ENCODE results near the gene LRIG2.
"Not testable (repeated sequence)": the region's sequence is repeated elsewhere in the genome, so short reads cannot be mapped to it uniquely, and the experiment has no call there.

Gene LRIG2

DNA sequence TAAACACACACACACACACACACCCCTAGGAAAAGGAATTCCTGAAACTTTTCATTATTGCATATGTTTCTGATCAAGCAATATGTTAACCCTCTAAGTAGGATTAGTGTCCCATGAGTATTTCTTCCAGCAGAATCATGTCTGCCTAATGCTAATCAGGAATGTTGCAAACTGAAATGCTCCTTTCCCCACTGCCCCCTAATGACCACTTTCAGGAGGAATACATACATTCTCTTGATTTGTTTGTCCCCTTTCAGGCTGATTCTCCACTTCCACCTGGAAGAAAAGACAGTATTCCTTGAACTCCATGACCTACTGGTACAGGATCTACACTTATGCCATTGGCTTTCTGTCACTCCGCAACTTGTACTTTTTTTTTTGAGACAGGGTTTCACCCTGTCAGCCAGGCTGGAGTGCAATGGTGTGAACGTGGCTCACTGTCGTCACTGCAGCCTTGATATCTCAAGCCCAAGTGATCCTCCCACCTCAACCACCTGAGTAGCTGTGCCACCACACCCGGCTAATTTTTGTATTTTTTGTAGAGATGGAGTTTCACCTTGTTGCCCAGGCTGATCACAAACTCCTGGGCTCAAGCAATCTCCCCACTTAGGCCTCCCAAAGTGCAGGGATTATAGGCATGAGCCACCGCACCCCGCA lies 56.7 kb downstream of the LRIG2 start:
- no peak for DNase-seq (ENCODE audit: low spot score)

DNA sequence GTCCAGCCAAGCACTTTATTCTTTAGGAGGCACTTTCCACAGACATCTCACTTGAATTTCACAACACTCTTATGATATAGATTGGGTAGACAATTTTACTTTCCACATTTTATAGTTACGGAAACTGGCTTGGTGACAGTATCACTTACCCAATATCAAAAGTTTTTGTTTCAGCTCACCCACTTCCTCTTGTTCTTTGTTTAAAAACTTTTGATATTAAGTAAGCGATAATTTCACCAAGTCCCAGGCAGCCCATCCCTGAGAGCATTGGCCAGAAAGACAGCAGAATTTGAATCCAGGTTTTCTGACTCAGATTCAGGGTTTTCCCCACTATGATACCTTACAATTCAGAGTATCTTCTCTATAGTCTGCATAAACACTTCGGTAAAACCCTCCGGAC lies 60.0 kb downstream of the LRIG2 start:
- no peak for DNase-seq (ENCODE audit: low spot score)

DNA sequence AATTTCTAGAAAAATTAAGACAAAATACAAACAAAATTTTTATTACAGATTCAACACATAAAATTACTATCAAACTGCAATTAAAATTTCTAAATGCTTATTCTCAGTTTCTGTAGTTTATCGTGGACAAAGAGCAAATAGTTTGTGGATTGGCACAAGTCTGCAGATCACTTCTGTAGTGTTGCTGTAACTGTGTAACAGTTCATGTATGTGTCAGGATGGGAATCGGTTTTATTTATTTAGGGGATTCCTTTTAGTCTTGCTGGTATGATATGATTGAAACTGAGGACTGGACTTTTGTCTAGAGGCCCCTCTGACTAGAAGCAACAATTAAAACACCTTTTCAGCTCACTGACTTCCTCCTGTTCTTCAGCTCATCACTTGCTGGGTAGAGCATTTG lies 60.8 kb downstream of the LRIG2 start:
- DNase-seq (ENCODE audit: low spot score), result no peak

DNA sequence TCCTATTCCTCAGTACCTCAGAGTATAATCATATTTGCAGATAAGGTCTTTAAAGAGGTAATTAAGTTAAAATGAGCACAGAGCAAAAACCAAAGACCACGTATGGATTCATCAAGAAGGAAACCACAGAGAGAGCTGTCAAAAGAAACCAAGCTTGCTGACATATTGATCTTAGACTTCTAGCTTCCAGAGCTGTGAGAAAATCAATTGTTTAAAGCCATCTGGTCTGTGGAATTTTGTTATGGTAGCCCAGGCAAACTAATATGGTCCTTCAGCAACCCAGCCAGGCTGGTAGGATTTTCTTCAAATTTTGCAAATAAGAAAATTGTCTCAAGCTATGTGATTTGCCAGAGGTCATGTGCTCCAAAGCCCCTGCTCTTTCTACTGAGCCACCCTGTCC lies 62.5 kb downstream of the LRIG2 start:
- no peak for DNase-seq (ENCODE audit: low spot score)

DNA sequence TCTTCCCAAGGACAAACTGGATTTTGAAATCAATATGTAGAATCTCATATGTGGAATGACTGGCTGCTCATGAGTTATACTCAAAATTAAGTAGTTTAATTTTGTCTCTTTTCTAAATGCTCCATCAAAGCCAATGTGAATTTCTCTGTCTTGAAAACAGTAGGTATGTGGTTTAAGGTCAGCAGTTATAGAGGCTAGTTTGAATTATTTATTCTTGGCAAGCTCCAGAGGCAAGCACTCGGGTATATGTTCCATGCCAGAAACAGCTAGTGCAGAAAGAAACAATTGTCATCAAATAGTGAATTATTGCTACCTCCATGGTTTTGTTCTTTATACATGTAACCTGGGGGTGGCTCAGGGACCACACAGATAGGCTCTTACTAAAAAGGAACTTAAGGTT lies 63.5 kb downstream of the LRIG2 start:
- no peak for DNase-seq (ENCODE audit: low spot score)

DNA sequence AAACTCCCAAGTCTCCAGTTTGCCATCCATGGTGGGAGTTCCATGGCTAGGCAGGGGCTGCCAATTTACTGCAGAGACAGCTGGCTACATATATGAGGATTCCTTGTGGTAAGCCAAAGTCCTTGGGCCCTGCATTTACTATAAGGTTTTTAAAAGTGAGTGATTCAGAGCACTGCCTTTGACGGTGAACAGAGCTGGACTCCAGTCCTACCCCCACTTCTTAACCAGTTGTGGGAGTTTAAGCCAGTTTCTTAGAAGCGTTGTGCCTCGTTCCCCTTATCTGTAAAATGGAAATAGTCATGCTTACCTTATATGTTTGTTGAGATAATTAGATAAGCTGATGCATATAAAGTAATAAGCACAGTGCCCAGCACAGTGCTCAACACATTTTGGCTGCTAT lies 64.6 kb downstream of the LRIG2 start:
- DNase-seq (ENCODE audit: low spot score), result no peak

DNA sequence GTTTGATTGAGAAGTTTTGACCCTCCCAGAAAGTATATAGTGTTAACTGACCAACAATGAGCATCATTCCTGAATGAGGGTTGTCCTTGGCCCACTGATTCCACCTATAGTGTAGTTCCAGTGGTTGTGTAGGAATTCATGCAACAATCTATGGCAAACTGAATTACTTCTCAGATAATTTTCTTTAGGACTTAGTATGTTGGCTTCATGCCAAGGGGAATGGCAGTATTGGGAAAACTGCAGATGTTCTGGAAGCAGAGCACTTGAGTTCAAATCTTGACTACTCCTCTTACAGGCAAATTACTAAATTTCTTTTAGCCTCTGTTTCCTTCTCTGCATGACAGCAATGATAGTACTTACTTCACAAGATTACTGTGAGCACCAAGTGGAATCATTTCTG lies 65.8 kb downstream of the LRIG2 start:
- DNase-seq (ENCODE audit: low spot score), result no peak

DNA sequence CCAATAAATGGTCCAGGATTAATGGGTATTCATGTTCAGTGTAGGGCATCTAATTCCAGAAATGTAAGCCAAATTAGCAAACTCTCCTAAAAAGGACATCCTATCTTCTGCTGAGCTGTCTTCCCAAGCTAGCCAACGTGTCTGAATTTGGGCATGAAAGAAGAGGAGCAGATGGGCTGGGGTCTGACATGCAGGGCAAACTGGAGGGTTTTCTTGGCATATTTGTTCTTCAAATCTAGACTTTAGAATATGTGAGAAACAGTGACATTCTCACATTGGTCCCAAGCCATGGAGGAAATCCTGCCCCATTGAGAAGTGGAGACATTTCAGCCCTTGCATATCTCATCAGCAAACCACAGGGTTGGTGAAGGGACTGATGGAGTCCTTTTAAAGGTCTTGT lies 67.2 kb downstream of the LRIG2 start:
- no peak for DNase-seq (ENCODE audit: low spot score)

DNA sequence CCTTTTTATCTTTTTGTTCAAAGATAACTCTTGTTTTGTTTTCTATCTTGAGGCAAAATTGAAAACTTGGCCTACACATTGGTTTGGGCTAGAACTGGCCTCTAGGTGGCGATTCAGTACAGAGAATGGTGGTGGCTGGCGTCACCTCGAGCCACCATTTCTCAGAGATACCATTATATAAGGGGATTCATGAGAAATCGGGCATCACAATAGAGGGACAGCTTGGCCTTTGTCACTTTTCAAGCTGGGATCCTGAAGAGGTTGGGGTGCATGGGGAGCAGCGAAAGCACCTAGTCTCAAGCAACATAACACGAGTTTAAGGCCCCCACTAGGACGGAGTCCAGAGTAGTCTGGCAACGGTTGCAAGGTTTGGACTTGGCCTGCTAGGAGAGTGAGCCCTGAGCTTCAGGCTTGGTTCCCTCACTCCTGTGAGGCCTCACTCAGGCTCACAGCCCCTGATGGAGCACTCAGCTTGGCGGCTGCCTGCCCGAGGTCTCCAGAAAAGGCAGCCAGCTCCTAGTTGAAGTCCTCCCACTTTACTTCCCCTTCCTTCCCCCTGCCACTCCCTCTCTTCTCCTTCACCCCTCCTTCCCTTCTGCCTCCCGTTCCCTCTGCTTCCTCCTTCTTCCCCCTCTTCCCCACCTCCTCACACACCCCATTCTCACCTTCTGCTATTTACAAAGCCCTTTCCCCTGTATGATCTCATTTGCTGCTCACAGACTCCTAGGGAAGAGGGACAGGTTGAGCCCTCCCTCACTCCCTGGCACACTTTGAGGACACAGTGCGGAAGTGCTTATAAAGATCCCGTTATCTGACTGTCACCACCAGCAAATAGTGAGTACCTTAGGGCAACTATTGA lies 67.8 kb downstream of the LRIG2 start:
- peak; percentile 34 for DNase-seq (ENCODE audit: low spot score)

DNA sequence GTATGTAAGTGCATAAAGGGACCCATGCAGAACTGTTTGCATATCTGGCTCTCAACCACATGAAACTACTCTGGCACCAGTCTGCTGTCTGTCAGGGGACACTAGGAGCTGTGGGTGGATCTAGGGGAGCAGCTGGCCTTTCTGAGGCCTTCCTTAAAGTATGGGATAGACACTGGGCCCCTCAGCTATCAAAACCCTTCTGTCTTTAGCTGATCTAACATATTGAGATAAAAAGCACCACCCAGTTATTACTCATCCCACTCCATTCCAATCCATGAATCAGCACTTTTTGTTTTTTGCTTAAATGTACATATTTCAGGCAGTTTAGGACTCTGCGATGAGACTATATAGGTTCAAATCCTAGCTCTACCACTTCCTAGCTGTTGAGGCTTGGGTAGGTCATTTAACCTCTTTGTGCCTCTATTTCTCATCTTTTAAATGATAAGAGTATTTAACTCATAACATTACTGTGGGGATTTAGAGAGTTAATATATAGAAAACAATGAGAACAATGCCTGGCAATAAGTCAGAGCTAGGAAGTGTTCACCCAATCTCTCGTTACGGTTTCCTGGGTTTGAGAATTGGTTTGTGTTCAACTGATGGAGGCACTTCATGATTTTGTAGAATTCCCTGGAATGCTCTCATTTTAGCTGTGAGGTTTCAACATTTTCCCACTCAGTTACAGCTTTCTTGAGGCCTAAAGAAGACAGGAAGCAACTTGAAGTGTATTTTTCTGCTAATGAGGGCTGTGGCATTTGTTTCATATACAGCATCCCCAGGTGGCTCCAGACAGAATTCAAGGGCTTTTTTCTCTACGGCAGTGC lies 68.9 kb downstream of the LRIG2 start:
- DNase-seq (ENCODE audit: low spot score), result no peak

DNA sequence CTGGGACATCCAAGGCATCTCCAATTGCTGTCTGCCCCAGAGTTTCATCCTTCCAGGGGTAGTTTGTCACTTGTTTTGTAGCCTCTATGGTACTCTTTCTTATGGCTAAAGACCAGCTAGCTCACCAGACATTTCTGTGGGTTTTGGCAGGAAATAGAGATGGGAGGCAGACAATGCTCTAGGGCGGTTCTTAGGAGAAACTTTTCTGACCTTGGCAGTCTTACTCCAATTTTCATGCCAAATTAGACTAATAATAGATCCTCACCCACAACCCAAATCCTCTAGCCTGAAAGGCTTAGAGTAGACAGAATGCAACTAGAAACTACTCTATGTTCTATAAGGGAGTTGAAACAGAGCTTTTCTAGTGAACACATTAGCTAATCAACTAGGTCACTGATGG lies 69.8 kb downstream of the LRIG2 start:
- DNase-seq (ENCODE audit: low spot score), result no peak

DNA sequence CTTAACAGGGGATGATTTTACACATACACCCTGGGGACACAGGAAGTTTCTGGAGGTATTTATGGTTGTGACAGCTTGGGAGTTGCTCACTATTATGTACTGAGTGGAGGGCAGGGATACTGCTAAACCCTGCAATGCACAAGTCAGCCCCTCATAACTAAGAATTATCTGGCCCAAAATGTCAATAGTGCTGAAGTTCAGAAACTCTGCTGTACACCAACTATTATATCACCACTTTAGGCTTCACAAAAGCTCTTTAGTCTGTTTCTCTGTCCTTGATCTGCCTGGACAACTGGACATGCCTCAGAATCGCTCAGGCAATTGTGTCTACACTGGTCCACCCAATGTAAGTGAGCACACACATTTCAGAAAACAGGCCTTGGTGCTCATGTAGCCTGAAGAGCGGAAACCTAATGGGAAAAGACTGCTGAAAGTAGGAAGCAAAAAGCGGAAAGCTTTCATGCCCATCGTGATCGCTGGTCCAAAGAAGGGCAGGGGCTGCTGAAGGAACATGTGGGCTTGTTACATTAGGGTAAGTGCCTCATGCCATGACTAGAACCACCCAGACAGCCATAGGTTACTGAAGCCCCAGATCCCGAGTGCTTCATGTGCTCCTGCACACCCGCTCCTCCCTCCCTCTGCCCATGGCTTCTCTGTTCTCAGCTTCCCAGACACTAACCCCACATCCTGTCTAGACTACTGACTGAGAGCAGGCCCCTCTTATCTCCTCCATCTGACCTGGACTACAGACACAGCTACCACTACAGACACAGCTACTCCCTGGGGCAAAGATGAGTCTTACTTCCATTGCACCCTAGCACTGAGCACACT lies 73.5 kb downstream of the LRIG2 start:
- peak; percentile 29 for DNase-seq (ENCODE audit: low spot score)

DNA sequence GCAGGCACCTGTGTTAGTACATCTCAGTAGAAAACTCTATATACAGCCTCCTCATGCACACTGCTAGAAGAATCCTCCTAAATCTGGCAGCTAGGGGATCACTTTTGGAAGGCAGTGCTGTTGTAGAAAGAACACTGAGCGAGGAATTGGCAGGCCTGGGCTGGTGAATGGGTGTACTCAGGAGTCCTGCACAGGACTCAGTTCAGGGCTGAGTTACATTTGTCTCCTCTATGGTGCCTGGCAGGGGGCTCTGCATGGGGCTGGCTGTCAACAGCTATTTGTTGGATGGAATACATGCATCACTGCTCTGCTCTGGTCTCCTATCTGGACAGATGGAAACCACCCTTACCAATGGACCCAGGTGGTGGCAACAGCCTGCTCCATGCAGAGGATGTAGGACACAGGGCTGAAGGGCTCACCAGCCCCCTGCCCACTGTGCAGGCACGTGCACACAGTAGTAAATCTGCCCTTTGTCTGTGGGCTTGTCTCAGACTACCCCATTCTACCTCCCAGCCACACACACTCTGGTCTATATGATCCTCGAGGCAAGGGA lies 74.2 kb downstream of the LRIG2 start:
- DNase-seq (ENCODE audit: low spot score), result no peak

DNA sequence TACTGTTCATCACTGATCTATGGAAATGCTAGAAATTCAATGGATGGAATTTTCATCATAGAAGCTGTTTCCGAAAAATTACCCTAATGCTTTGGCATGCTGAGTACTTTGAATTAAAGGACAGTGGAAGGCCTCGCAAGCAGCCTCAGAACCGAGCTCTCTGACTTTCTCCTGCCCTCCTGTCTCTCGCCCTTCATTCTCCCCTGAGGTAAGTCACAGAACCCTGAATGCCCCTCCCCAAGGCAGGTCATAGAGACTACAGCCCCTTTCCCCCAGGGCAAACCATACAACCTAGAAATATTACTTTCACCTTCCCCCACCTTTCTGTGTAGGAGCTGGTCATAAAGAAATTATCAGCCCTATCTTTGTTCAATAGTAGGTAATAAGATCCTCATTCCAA lies 74.8 kb downstream of the LRIG2 start:
- DNase-seq (ENCODE audit: low spot score), result no peak

DNA sequence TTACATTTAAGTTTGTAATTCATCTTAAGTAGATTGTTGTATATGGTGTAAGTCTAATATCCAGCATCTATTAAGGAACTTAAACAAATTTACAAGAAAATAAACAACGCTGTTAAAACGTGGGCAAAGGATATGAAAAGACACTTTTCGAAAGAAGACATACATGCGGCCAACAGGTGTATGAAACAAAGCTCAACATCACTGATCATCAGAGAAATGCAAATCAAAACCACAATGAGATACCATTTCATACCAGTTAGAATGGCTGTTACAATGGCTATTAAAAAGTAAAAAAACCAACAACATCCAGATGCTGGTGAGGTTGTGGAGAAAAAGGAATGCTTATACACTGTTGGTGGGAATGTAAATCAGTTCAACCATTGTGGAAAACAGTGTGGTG lies 77.5 kb downstream of the LRIG2 start:
- not testable (repeated sequence) for DNase-seq (ENCODE audit: low spot score)

DNA sequence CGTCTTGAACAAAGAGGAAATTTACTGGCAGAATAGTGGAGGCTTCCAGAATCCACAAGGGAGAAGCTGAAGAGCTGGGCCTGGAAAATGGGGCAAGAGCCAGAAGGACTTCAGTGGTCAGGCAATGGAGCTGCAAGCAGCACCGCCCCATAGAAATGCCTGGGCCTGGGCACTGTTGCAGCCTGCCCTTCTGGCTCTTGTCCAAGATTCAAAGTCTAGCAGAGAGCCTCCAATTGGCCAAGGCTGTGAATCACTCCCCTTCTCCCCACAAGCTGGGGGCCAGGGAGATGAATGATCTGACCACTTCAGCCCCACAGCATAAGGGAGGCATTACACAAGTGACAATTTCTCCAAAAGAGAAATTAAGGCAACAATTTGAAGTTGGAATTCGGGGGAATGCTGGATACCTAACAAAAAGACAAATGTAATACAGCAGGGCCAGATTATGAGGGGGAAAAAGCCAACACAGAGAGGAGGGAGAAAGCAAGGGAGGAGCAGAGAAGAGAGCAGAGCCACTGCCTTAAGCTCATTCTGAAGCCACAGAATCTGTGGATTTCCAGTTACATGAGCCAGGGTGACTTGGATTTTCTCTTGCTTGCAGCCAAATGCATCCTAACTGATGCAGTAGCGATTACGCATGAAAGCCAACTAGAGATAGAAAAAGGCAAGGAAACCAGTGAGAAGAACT lies 80.3 kb downstream of the LRIG2 start:
- peak; percentile 19 for DNase-seq (ENCODE audit: low spot score)

DNA sequence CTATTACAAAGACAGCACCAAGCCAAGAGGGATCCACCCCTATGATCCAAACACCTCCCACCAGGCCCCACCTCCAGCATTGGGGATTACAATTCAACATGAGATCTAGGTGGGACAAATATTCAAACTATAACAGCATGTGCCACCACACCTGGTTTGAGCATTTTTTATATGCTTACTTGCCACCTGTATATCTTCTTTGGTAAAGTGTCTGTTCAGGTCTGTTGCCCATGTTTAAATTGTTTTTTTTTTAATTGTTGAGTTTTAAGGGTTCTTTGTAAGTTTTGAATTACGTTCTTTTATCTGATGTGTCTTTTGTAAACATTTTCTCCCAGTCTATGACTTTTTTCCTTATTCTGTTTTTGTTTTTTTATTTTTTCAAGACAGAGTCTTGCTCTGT lies 83.4 kb downstream of the LRIG2 start:
- no peak for DNase-seq (ENCODE audit: low spot score)

DNA sequence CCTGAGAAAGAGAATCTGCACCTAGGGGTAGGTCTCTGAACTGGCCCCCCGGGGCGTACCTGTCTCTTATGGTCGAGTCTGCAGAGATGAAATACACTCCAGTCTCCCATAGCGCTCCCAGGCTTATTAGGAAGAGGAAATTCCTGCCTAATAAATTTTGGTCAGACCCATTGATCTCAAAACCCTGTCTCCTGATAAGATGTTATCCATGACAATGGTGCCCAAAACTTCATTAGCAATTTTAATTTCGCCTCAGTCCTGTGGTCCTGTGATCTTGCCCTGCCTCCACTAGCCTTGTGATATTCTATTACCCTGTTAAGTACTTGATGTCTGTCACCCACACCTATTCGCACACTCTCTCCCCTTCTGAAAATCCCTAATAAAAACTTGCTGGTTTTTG lies 85.7 kb downstream of the LRIG2 start:
- DNase-seq (ENCODE audit: low spot score), result not testable (repeated sequence)

DNA sequence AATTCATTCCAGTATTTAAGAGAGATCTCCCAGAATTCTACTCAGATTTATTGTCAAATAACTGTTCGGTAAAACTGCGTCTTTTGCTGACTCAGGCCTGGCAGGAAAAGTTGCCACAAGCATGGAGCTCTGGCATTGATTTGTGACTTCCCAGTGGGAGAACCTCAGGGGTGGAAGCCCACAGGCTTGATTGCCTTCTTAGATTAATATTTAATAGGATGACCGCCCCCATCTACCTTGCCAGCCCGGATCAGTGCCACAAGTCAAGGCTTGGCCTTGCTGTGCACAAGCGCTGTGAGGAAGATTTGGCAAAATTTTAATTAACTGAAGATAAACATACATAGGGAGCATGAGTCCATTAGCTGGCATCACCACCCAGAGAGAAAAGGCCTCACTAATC lies 93.5 kb downstream of the LRIG2 start:
- DNase-seq (ENCODE audit: low spot score), result no peak

DNA sequence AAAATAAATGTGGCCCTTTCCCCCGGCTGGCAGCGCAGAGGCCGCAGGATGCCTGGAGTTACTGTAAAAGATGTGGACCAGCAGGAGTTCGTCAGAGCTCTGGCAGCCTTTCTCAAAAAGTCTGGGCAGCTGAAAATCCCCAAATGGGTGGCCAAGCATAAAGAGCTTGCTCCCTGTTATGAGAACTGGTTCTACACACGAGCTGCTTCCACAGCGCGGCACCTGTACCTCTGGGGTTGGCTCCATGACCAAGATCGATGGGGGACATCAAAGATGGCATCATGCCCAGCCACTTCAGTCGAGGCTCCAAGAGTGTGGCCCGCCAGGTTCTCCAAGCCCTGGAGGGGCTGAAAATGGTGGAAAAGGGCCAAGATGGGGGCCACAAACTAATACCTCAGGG lies 95.9 kb downstream of the LRIG2 start:
- DNase-seq (ENCODE audit: low spot score), result no peak

DNA sequence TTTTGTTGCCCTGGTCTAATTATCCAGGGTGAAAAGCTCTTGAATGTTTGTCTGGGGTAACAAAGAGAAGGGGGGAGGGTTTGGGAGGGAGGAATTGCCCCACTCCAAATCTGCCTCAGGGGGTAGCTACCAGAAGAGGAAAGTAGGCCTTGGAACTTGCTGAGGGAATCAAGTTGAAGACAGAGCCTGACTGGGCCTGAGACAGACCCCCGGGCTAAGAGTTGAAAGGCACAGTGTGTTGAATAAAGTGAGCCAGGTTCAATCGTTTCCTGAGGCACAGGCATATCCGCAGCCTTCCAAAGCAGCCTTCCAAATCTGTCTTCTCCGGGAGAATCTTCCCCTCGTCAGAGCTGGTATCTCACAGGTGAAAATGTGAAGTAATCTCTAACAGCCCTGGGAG lies 96.6 kb downstream of the LRIG2 start:
- no peak for DNase-seq (ENCODE audit: low spot score)
